ENCODE measurements around the gene UNC13D. TPM values are rescaled to one million over a fixed set of nuclear protein-coding genes. Genes with fewer than 3 reads are reported as not detected.

UNC13D gene
- total and polyA plus RNA-seq, 9 of the 15 experiments (the other 6 are each of a cell fraction or from before 2014, with no cell fraction given), result 0.86 to 244 (median 69.2) TPM

- Histone ChIP-seq H3K4me2 (ENCODE audit: insufficient read depth, low read length) (peak overlapping the region; percentile 86), H3K9me1 (ENCODE audit: control insufficient read depth, insufficient read depth, low read length) (no peaks in the 10 kb centered on the region), H2AFZ (ENCODE audit: low read depth, low read length) (no peak overlapping the region), H3K27ac (ENCODE audit: extremely low read depth, low read depth, low read length) (peak overlapping the region; percentile 92), H3K27me3 (ENCODE audit: control insufficient read depth in 2 of 2, insufficient read depth in 2 of 2, low read length in 2 of 2) (no peaks in the 10 kb centered on the region), H4K20me1 (replicated peaks; ENCODE audit: control insufficient read depth, insufficient read depth, low read length) (peaks cover 42% of the 10 kb centered on the region), H3K4me3 (peak overlapping the region; percentile 85), H3K9ac (ENCODE audit: insufficient read depth in 1 of 2, low read depth in 2 of 2, low read length in 2 of 2) (peak overlapping the region; percentile 94 to 99), H3K4me1 (replicated peaks in 1 of 2; ENCODE audit: control insufficient read depth in 2 of 2, insufficient read depth in 2 of 2, low read length in 2 of 2) (peaks cover 9 to 22% of the 10 kb centered on the region in 2 experiments; a peak in 4 of 5 replicates), H3K36me3 (ENCODE audit: control insufficient read depth, insufficient read depth, low read length) (peaks cover 31% of the 10 kb centered on the region), H3K9me3 (replicated peaks; ENCODE audit: control insufficient read depth, insufficient read depth, low read depth, low read length) (no peaks in the 10 kb centered on the region), H3K79me2 (ENCODE audit: control insufficient read depth, insufficient read depth, low read length) (peaks cover 35% of the 10 kb centered on the region)
- peak; percentile 99 for FAIRE-seq
- BruUV-seq (replicated peaks), result TSS peak; percentile 36
- POLR2A ChIA-PET, result interaction anchor here (0.6 to 11.1 kb wide), 60 partner anchors 6 to 1003 kb away, joined by 3 to 464 read pairs (median 4); partner anchors contain the start of genes ACOX1, EXOC7, FBF1 and GALK1
- intact Hi-C loops (cut with micrococcal nuclease) (loop anchor here (5.0 kb wide), 1 partner anchor 68 kb away; no protein-coding TSS in a partner anchor), in situ Hi-C loops (cut with MboI) (loop anchor here (10.0 kb wide), 1 partner anchor 225 kb away; the partner anchor contains the start of gene CDK3)
- ATAC-seq, result peak; percentile 73
- DNase-seq (ENCODE audit: extremely low read depth in 1 of 4, low spot score in 3 of 4), result peak; percentile 94 to 99 (median 98)
- CTCF ChIA-PET (ENCODE audit: low intra/inter-chr PET ratio), result no interaction called here
- WGBS (ENCODE audit: insufficient coverage, low coverage, missing lambda C conversion rate), result under 1% methylated on average over 75 of the region's 84 CpGs
- TF ChIP-seq SIRT6 (IDR thresholded peaks at IDR 0.05; ENCODE audit: low read depth, low read length), result peak; percentile 38
- TF ChIP-seq TAF1 (IDR thresholded peaks at IDR 0.05; ENCODE audit: control insufficient read depth, extremely low read depth, insufficient read depth, low read length, severe bottlenecking), result peak; percentile 99
- TF ChIP-seq STAT5A (IDR thresholded peaks at IDR 0.05; ENCODE audit: borderline replicate concordance, low read length), result peak; percentile 33; the same call in 1 of the 2 replicates
- TF ChIP-seq ZNF436 (CRISPR knock-in tag; IDR thresholded peaks at IDR 0.05), result peak; percentile 57; the same call in 1 of the 2 replicates
- TF ChIP-seq, protein P1, sequence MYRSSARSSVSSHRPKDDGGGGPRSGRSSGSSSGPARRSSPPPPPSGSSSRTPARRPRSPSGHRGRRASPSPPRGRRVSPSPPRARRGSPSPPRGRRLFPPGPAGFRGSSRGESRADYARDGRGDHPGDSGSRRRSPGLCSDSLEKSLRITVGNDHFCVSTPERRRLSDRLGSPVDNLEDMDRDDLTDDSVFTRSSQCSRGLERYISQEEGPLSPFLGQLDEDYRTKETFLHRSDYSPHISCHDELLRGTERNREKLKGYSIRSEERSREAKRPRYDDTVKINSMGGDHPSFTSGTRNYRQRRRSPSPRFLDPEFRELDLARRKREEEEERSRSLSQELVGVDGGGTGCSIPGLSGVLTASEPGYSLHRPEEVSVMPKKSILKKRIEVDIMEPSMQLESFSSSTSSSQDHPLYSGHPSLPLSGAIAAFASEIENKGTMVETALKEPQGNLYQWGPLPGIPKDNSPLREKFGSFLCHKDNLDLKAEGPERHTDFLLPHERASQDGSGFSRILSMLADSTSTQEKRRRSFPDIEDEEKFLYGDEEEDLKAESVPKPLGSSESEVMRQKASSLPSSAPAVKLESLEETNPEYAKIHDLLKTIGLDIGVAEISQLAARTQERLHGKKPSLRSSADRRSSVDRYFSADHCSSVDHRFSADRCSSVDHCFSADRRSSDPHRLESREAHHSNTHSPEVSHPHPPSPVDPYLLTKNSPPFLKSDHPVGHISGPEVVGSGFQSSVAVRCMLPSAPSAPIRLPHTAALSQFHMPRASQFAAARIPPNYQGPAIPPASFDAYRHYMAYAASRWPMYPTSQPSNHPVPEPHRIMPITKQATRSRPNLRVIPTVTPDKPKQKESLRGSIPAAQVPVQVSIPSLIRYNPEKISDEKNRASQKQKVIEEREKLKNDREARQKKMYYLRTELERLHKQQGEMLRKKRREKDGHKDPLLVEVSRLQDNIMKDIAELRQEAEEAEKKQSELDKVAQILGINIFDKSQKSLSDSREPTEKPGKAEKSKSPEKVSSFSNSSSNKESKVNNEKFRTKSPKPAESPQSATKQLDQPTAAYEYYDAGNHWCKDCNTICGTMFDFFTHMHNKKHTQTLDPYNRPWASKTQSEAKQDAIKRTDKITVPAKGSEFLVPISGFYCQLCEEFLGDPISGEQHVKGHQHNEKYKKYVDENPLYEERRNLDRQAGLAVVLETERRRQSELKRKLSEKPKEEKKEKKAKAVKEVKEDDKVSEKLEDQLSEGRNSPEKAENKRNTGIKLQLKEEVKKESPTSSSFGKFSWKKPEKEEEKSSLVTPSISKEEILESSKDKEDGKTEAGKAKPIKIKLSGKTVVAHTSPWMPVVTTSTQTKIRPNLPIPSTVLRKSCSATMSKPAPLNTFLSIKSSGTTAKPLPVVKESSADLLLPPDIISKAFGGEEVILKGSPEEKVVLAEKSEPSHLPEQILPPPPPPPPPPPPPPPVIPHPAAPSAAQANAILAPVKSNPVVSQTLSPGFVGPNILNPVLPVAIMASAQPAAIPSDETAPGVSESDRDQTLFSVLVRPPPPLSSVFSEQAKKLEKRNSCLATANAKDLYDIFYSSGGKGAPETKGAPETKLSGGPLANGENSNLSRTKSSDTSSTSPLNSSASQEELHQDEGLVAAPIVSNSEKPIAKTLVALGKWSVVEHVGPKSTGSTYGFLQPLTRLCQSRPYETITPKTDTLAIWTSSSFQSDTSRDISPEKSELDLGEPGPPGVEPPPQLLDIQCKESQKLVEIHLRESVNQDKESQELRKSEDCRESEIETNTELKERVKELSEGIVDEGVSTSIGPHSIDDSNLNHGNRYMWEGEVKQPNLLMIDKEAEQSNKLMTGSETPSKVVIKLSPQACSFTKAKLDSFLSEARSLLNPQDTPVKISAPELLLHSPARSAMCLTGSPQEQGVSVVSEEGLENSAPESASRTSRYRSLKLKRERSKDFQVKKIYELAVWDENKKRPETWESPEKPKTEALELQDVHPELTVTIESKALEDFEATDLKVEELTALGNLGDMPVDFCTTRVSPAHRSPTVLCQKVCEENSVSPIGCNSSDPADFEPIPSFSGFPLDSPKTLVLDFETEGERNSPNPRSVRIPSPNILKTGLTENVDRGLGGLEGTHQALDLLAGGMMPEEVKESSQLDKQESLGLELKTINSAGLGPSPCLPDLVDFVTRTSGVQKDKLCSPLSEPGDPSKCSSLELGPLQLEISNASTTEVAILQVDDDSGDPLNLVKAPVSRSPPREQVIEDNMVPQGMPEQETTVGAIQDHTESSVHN (IDR thresholded peaks at IDR 0.05; ENCODE audit: borderline replicate concordance in 1 of 2, low read depth in 1 of 2), result no peak
- TF ChIP-seq HES1 (IDR thresholded peaks at IDR 0.05; ENCODE audit: low read depth), result no peak
- TF ChIP-seq FIP1L1 (IDR thresholded peaks at IDR 0.05; ENCODE audit: low read depth, low read length, poor library complexity, severe bottlenecking), result peak; percentile 100
- TF ChIP-seq MLLT1 (IDR thresholded peaks at IDR 0.05), result peak; percentile 98
- no peak for TF ChIP-seq SMARCA5 (IDR thresholded peaks at IDR 0.05)
- TF ChIP-seq DIDO1 (tag; IDR thresholded peaks at IDR 0.05; ENCODE audit: low read depth), result no peak
Observed at GRCh38 chr17:75779250-75779986, 64.8 kb downstream of the UNC13D start.
